GM12864 (cell line): ENCODE results near the gene LAYN.

Experiments
- DNase-seq: peaks from one replicate; pipeline ENCODE4 v3.0.0-alpha.2; 2011; ENCODE audit warnings: low read depth
- H3K4me3 ChIP-seq: 2 replicates; pipeline ENCODE4 v1.5.1; 2011; ENCODE audit warnings: mild to moderate bottlenecking, low read depth, low read length, control low read depth
- CTCF ChIP-seq: IDR thresholded peaks from 2 replicates; pipeline ENCODE4 v1.5.1; 2011; ENCODE audit warnings: low read depth, mild to moderate bottlenecking, moderate library complexity, low read length, control low read depth, inconsistent platforms; ENCODE audit errors: missing control alignments

LAYN gene

GRCh38 chr11:111528557-111528956 is 12.0 kb upstream of the LAYN start:
- no peak for TF ChIP-seq CTCF
- DNase-seq, result no peak
- no peak overlapping the region for H3K4me3 ChIP-seq

DNA sequence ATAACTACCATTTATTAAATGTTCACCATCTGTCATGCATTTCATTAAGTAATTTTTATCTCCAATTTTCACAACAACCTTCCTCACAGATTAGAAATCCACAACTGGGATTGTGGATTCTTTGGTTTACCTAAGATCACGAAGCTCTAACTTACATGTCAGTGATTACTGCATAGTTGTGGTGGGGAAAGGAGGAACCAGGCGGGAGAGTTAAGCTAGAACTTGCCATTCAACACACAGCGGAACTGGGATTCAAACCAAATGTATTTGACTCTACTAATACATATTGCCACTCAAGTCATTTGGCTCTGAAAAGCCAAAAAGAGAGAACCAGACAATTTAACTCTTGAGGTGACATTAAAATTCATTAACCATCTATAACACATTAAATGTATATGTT is 10.4 kb upstream of the LAYN start:
- TF ChIP-seq CTCF, result no peak
- no peak overlapping the region for H3K4me3 ChIP-seq
- no peak for DNase-seq

DNA sequence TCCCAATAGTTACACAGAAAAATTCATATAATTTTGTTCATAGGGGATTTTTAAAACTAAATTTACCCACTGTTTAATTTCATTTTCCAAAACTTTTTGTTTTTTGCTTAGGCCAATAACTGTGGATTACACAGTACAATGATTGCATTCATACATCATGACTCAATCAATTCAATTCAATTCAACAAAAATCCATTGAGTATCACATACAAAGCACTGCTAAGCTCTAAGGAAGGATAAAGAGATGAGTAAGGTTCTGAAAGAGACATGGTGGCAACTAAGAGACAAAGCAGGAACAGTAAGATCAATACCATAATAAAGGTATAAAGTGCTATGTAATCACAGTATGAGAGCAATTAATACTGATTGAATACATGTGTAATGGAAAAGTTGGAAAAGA is 9.4 kb upstream of the LAYN start:
- DNase-seq, result no peak
- H3K4me3 ChIP-seq, result no peak overlapping the region
- TF ChIP-seq CTCF, result no peak

DNA sequence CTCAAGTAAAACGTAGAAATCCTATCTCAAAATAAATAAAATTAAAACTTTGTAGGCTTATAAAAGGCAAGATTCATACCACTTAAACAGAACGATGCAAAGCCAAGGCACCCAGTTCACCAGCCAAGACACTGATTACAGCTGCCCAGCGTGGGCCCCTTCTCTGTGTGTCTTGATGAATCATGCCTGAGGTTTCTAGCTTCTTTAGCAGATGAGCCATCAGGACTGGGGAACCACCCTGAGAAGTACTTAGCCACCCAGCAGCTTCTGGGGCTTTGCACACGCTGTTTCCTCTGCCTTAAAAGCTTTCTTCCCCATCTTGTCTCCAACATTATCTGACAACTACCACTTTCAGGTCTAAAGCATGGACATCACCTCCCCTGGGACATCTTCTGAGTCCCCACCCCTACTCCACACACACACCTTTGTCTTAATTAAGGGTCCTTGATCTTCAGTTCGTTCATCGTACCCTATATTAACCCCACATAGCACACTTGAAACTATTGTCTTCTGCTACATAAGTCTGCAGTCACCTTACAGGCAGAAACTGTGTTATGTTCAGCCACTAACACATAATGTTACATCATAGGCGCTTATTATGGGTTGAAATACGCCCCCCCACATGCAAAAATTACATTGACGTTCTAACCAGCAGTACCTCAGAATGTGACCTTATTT is 8.7 kb upstream of the LAYN start:
- H3K4me3 ChIP-seq, result no peak overlapping the region
- peak; percentile 12 for DNase-seq
- no peak for TF ChIP-seq CTCF

- no peak overlapping the region for H3K4me3 ChIP-seq
- DNase-seq, result no peak
- TF ChIP-seq CTCF, result no peak
These were observed 8.2 kb upstream of the LAYN start for GRCh38 chr11:111532365-111532709.

DNA sequence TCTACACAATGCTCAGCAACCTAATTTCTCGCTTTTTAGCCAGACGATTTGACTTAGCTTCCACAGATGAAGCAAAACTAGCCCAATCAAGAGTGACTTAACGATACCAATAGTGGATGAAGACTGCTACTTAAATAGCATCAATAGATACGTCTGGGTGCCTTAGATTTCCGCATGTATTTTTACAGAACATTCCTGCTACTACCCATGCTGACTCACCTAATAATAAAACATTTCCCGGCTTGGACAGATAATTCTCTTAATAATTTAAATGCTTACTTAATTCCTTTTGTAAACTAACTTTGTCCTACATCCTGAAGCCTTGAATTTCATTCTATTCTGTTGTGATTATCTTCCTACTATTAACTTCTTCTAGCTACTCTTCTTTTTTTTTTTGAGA is 5.2 kb upstream of the LAYN start:
- TF ChIP-seq CTCF, result no peak

GRCh38 chr11:111537336-111537860 is 3.1 kb upstream of the LAYN start:
- no peak for TF ChIP-seq CTCF
- no peak for DNase-seq
- H3K4me3 ChIP-seq, result no peak overlapping the region

More for the DNA sequence above, 5.2 kb upstream of the LAYN start:
- no peak overlapping the region for H3K4me3 ChIP-seq
- no peak for DNase-seq
